K562 (cell line): ENCODE results near the gene GTF2A2.

Experiments
- CREB5 ChIP-seq: fragments of 250-450 bp; sonication (Bioruptor Pico); IDR thresholded peaks from 2 replicates; pipeline ENCODE4 v1.5.0; 2020; ENCODE audit warnings: mild to moderate bottlenecking
- CTCF ChIP-seq, 3 experiments: IDR thresholded peaks in 2 of 3; conservative IDR thresholded peaks in 1 of 3; 2 replicates each; pipeline ENCODE4 v1.5.1; 2011 to 2012; ENCODE audit warnings: low read length in 3 of 3, mild to moderate bottlenecking in 3 of 3, control low read depth in 2 of 3, improper control_type of control experiment in 1 of 3, inconsistent platforms in 1 of 3, low read depth in 1 of 3, mixed read lengths in 1 of 3, moderate library complexity in 1 of 3; ENCODE audit not compliant: insufficient read depth in 2 of 3
- EP300 ChIP-seq: IDR thresholded peaks from 2 replicates; pipeline ENCODE4 v1.6.1; 2012; ENCODE audit warnings: low read length, improper control_type of control experiment
- FOXA1 ChIP-seq: fragments of 450-650 bp; IDR thresholded peaks from 2 replicates; pipeline ENCODE4 v1.6.1; 2016; ENCODE audit warnings: mild to moderate bottlenecking, borderline replicate concordance
- ILK ChIP-seq: fragments of 450-650 bp; IDR thresholded peaks from 2 replicates; pipeline ENCODE4 v1.6.1; 2016; ENCODE audit warnings: missing genetic modification characterization, low read depth, mild to moderate bottlenecking, missing compliant biosample characterization, moderate library complexity, borderline replicate concordance
- PML ChIP-seq: IDR thresholded peaks from 2 replicates; pipeline ENCODE4 v1.6.1; 2012; ENCODE audit warnings: low read length, inconsistent platforms
- SRF ChIP-seq, 2 experiments: fragments of 250-450, 450-650 bp in 1 of 2; sonication (Bioruptor Pico) in 1 of 2; sonication (generic) in 1 of 2; formaldehyde crosslinking; IDR thresholded peaks; 2 replicates each; pipeline versions ENCODE4 v1.5.0 to v1.5.1; 2020 to 2022; ENCODE audit warnings: mild to moderate bottlenecking in 1 of 2, missing genetic modification reagents in 1 of 2
- ZNF146 ChIP-seq: IDR thresholded peaks from one replicate; pipeline ENCODE4 v1.6.1; 2018; ENCODE audit warnings: missing compliant biosample characterization; ENCODE audit not compliant: unreplicated experiment
- ZNF184 ChIP-seq: sonication (generic); formaldehyde crosslinking; IDR thresholded peaks from 2 replicates; pipeline ENCODE4 v1.5.0; 2020; ENCODE audit warnings: missing genetic modification reagents

GRCh38 chr15:59668556-59668955, 11.2 kb upstream of the GTF2A2 start:
- TF ChIP-seq CTCF (IDR thresholded peaks at IDR 0.05 in 2 of 3, conservative IDR thresholded peaks at IDR 0.05 in 1 of 3; ENCODE audit: insufficient read depth in 2 of 3, low read depth in 1 of 3, low read length in 3 of 3) (no peak), ZNF184 (no peak), EP300 (no peak), SRF (CRISPR knock-in tag; IDR thresholded peaks at IDR 0.05) (no peak), ILK (tag) (no peak), FOXA1 (no peak), ZNF146 (CRISPR knock-in tag) (no peak), CREB5 (CRISPR knock-in tag) (no peak), PML (no peak)
